Kidney glomerular epithelial cell (primary cell): ENCODE data around the gene IL1A.
A peak's percentile ranks its signal among the peaks of the same experiment; 100 is the strongest.

Source experiments
- DNase-seq: peaks from one replicate; lab custom pipeline; 2025; lab: John Stamatoyannopoulos, UW

The IL1A gene

GRCh38 chr2:112726487-112727190 lies 57.7 kb downstream of the IL1A start:
- DNase-seq = peak; percentile 65

GRCh38 chr2:112725545-112726457 lies 58.5 kb downstream of the IL1A start:
- no peak for DNase-seq

GRCh38 chr2:112724591-112725525 lies 59.4 kb downstream of the IL1A start:
- DNase-seq = no peak

DNA sequence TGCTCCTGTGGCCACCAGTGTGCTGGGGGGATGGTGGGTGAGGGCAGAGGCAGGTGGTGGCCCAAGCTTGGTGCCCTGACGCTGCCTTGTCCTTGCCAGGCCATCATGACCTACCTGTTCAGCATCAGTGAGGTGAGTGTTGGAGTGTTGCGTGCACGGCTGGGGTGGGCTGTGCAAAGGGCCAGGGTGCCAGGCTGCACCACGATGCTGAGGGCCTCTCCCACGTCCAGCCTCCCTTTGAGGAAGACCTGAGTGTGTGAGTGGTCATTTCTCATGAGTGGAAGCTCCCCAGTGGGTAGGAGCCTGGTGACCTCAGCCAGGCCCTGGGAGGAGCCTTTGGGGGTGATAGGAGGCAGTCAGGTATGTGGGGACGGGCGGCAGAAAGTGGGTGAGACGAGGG lies 60.3 kb downstream of the IL1A start:
- DNase-seq = no peak
